Mesendoderm (in vitro differentiated cells): ENCODE data around the gene SLC43A3. TPM values are rescaled to one million over a fixed set of nuclear protein-coding genes. Genes with fewer than 3 reads are reported as not detected.
A peak's percentile ranks its signal among the peaks of the same experiment; 100 is the strongest.

ENCODE experiments used
- DNase-seq: peaks from one replicate; pipeline ENCODE4 v3.0.0; 2013
- H2AK5ac ChIP-seq: 2 replicates; pipeline ENCODE4 v1.6.1; 2013; ENCODE audit warnings: low read length, inconsistent platforms
- H2BK120ac ChIP-seq: 2 replicates; pipeline ENCODE4 v1.6.1; 2013; ENCODE audit warnings: low read depth, mild to moderate bottlenecking, low read length, moderate library complexity, mixed read lengths
- H2BK15ac ChIP-seq: replicated peaks from 2 replicates; pipeline ENCODE4 v1.6.1; 2013; ENCODE audit warnings: low read depth, mild to moderate bottlenecking, moderate library complexity
- H2BK5ac ChIP-seq: 2 replicates; pipeline ENCODE4 v1.6.1; 2013; ENCODE audit warnings: low read length, inconsistent platforms
- H3K18ac ChIP-seq: 2 replicates; pipeline ENCODE4 v1.6.1; 2013; ENCODE audit warnings: mild to moderate bottlenecking, low read length, mixed read lengths
- H3K23ac ChIP-seq: one replicate; pipeline ENCODE4 v1.6.1; 2013; ENCODE audit warnings: low read length
- H3K27ac ChIP-seq: 2 replicates; pipeline ENCODE4 v1.5.1; 2013; ENCODE audit warnings: low read depth, mild to moderate bottlenecking, inconsistent platforms, low read length, moderate library complexity
- H3K27me3 ChIP-seq: 2 replicates; pipeline ENCODE4 v1.6.1; 2013; ENCODE audit warnings: low read length, control low read depth, mild to moderate bottlenecking, inconsistent platforms; ENCODE audit not compliant: insufficient read depth, poor library complexity
- H3K36me3 ChIP-seq: 2 replicates; pipeline ENCODE4 v1.6.1; 2013; ENCODE audit warnings: low read length, inconsistent platforms; ENCODE audit not compliant: control insufficient read depth, insufficient read depth
- H3K4ac ChIP-seq: one replicate; pipeline ENCODE4 v1.6.1; 2013; ENCODE audit warnings: low read depth, mild to moderate bottlenecking, low read length, moderate library complexity
- H3K4me1 ChIP-seq: 2 replicates; pipeline ENCODE4 v1.6.1; 2013; ENCODE audit warnings: low read depth, low read length, inconsistent platforms; ENCODE audit not compliant: control insufficient read depth
- H3K4me2 ChIP-seq: 2 replicates; pipeline ENCODE4 v1.6.1; 2013; ENCODE audit warnings: low read length
- H3K4me3 ChIP-seq: 2 replicates; pipeline ENCODE4 v1.5.1; 2013; ENCODE audit warnings: mild to moderate bottlenecking, low read length
- H3K56ac ChIP-seq: one replicate; pipeline ENCODE4 v1.6.1; 2013; ENCODE audit warnings: low read length
- H3K79me1 ChIP-seq: 2 replicates; pipeline ENCODE4 v1.6.1; 2013; ENCODE audit warnings: low read length, inconsistent platforms
- H3K79me2 ChIP-seq: 2 replicates; pipeline ENCODE4 v1.6.1; 2013; ENCODE audit warnings: mild to moderate bottlenecking, low read length; ENCODE audit not compliant: control insufficient read depth, insufficient read depth
- H3K9ac ChIP-seq: 2 replicates; pipeline ENCODE4 v1.6.1; 2013; ENCODE audit warnings: low read length, inconsistent platforms
- H4K5ac ChIP-seq: one replicate; pipeline ENCODE4 v1.6.1; 2013; ENCODE audit warnings: low read length
- H4K8ac ChIP-seq: one replicate; pipeline ENCODE4 v1.6.1; 2013; ENCODE audit warnings: low read depth, mild to moderate bottlenecking, control low read depth, low read length, moderate library complexity
- WGBS: extraction: QIAGEN DNeasy Blood & Tissue Kit; methylation state at CpG from one replicate; pipeline ENCODE4 v1.1.7; 2013; ENCODE audit warnings: low lambda C conversion rate, missing lambda C conversion rate; ENCODE audit not compliant: insufficient coverage; ENCODE audit errors: extremely low coverage; 5-methylcytosine and 5-hydroxymethylcytosine counted together
- polyA plus RNA-seq, 2 experiments: library from polyadenylated mRNA; stranded (reverse); fragments of 200-250 nt; gene quantifications; one replicate each; pipeline ENCODE4 v1.2.3, GENCODE V29; 2013

SLC43A3 gene
- 28.3 TPM for polyA plus RNA-seq (2013, experiment 1 of 2)
- 29.2 TPM for polyA plus RNA-seq (2013, experiment 2 of 2)

- Histone ChIP-seq H3K18ac (peak within 1 kb of the TSS; percentile 96), H3K4ac (peak within 1 kb of the TSS; percentile 73), H3K4me3 (peak within 1 kb of the TSS; percentile 43), H4K5ac (peak within 1 kb of the TSS; percentile 84), H3K36me3 (peaks cover 2% of the 10 kb centered on the region), H3K4me1 (peaks cover 9% of the 10 kb centered on the region), H2BK5ac (no peak within 1 kb of the TSS), H3K79me1 (no peaks in the 10 kb centered on the region), H3K27ac (no peak within 1 kb of the TSS), H2BK15ac (peak within 1 kb of the TSS; percentile 48), H3K23ac (no peak within 1 kb of the TSS), H2BK120ac (peak within 1 kb of the TSS; percentile 24), H3K56ac (peak within 1 kb of the TSS; percentile 88), H3K9ac (peak within 1 kb of the TSS; percentile 72), H4K8ac (peak within 1 kb of the TSS; percentile 93), H2AK5ac (peak within 1 kb of the TSS; percentile 72), H3K79me2 (no peaks in the 10 kb centered on the region), H3K27me3 (no peaks in the 10 kb centered on the region), H3K4me2 (peak within 1 kb of the TSS; percentile 78)
- WGBS, result no CpG with 5 or more reads among the region's 39 CpGs
- peak; percentile 71 for DNase-seq
Measured at GRCh38 chr11:57426929-57427726, at the start of gene SLC43A3. Gene SLC43A3, minus strand, starts transcription at chr11:57427121. Its CDS starts 949 bp downstream, at chr11:57426172.

- Histone ChIP-seq H3K27ac (no peak overlapping the region), H3K27me3 (peaks cover 17% of the 10 kb centered on the region), H4K5ac (no peak overlapping the region), H4K8ac (no peak overlapping the region), H3K79me2 (no peaks in the 10 kb centered on the region), H3K56ac (peak overlapping the region; percentile 76), H3K4me3 (no peak overlapping the region), H2BK15ac (no peak overlapping the region), H3K18ac (no peak overlapping the region), H2BK120ac (no peak overlapping the region), H2BK5ac (no peak overlapping the region), H3K23ac (no peak overlapping the region), H3K79me1 (no peaks in the 10 kb centered on the region), H3K4me2 (peak overlapping the region; percentile 56), H3K4ac (no peak overlapping the region), H3K9ac (peak overlapping the region; percentile 63), H2AK5ac (no peak overlapping the region), H3K4me1 (peaks cover 6% of the 10 kb centered on the region), H3K36me3 (no peaks in the 10 kb centered on the region)
- no peak for DNase-seq
- WGBS, result no CpG with 5 or more reads among the region's 80 CpGs
Measured at GRCh38 chr11:57476047-57476756, 49.3 kb upstream of the SLC43A3 start.

- Histone ChIP-seq H2BK120ac (no peak overlapping the region), H4K5ac (no peak overlapping the region), H3K56ac (no peak overlapping the region), H3K9ac (no peak overlapping the region), H3K79me2 (no peaks in the 10 kb centered on the region), H4K8ac (no peak overlapping the region), H3K4me1 (peaks cover 6% of the 10 kb centered on the region), H3K27me3 (peaks cover 17% of the 10 kb centered on the region), H2BK5ac (no peak overlapping the region), H3K23ac (no peak overlapping the region), H3K27ac (no peak overlapping the region), H3K36me3 (no peaks in the 10 kb centered on the region), H2AK5ac (no peak overlapping the region), H3K4ac (no peak overlapping the region), H3K18ac (no peak overlapping the region), H3K79me1 (no peaks in the 10 kb centered on the region), H2BK15ac (no peak overlapping the region), H3K4me2 (no peak overlapping the region), H3K4me3 (no peak overlapping the region)
- WGBS, result no CpG with 5 or more reads among the region's 5 CpGs
- no peak for DNase-seq
Measured at GRCh38 chr11:57475671-57476046, 48.7 kb upstream of the SLC43A3 start.

GRCh38 chr11:57475191-57475590 lies 48.3 kb upstream of the SLC43A3 start:
- Histone ChIP-seq H3K56ac (no peak overlapping the region), H3K79me2 (no peaks in the 10 kb centered on the region), H3K4me1 (peaks cover 6% of the 10 kb centered on the region), H3K27me3 (peaks cover 17% of the 10 kb centered on the region), H3K4ac (no peak overlapping the region), H2BK5ac (no peak overlapping the region), H3K79me1 (no peaks in the 10 kb centered on the region), H2BK15ac (no peak overlapping the region), H3K4me3 (no peak overlapping the region), H3K18ac (no peak overlapping the region), H3K27ac (no peak overlapping the region), H2BK120ac (no peak overlapping the region), H3K9ac (no peak overlapping the region), H3K36me3 (no peaks in the 10 kb centered on the region), H3K4me2 (no peak overlapping the region), H2AK5ac (no peak overlapping the region), H4K8ac (no peak overlapping the region), H3K23ac (no peak overlapping the region), H4K5ac (no peak overlapping the region)
- DNase-seq, result no peak
- no CpG with 5 or more reads among the region's 1 CpG for WGBS

GRCh38 chr11:57474803-57475115 lies 47.8 kb upstream of the SLC43A3 start:
- Histone ChIP-seq H2BK120ac (no peak overlapping the region), H3K9ac (no peak overlapping the region), H3K23ac (no peak overlapping the region), H3K18ac (no peak overlapping the region), H2AK5ac (no peak overlapping the region), H3K56ac (no peak overlapping the region), H4K8ac (no peak overlapping the region), H3K79me1 (no peaks in the 10 kb centered on the region), H3K27me3 (peaks cover 17% of the 10 kb centered on the region), H3K4me3 (no peak overlapping the region), H3K79me2 (no peaks in the 10 kb centered on the region), H2BK5ac (no peak overlapping the region), H3K4ac (no peak overlapping the region), H2BK15ac (no peak overlapping the region), H3K4me1 (peaks cover 6% of the 10 kb centered on the region), H3K27ac (no peak overlapping the region), H4K5ac (no peak overlapping the region), H3K4me2 (no peak overlapping the region), H3K36me3 (no peaks in the 10 kb centered on the region)
- DNase-seq, result no peak
- WGBS, result no CpG with 5 or more reads among the region's 5 CpGs
